Mesothelial cell of epicardium (in vitro differentiated cells): ENCODE results near the gene RASSF5. TPM values are rescaled to one million over a fixed set of nuclear protein-coding genes. Genes with fewer than 3 reads are reported as not detected.

Experiments
- DNase-seq, 2 experiments: peaks; one replicate each; pipeline ENCODE4 v3.0.0; 2021; ENCODE audit warnings: low spot score in 2 of 2; ENCODE audit not compliant: unreplicated experiment in 2 of 2
- H3K27ac Mint-ChIP-seq: 2 replicates; pipeline ENCODE4 v1.8.0; 2021; ENCODE audit warnings: mixed read lengths
- H3K27me3 Mint-ChIP-seq: 2 replicates; pipeline ENCODE4 v1.8.0; 2021; ENCODE audit warnings: low read depth, mixed read lengths
- H3K36me3 Mint-ChIP-seq: 2 replicates; pipeline ENCODE4 v1.8.0; 2021; ENCODE audit warnings: mixed read lengths
- H3K4me1 Mint-ChIP-seq: 2 replicates; pipeline ENCODE4 v1.8.0; 2021; ENCODE audit warnings: mixed read lengths
- H3K4me3 Mint-ChIP-seq: 2 replicates; pipeline ENCODE4 v1.8.0; 2021; ENCODE audit warnings: mild to moderate bottlenecking, moderate library complexity, mixed read lengths
- H3K9me3 Mint-ChIP-seq: 2 replicates; pipeline ENCODE4 v1.8.0; 2021; ENCODE audit warnings: mixed read lengths
- CTCF ChIP-seq: fragments of 200-600 bp; sonication (generic); IDR thresholded peaks from one replicate; pipeline ENCODE4 v1.5.0; 2021; ENCODE audit warnings: antibody characterized with exemption; ENCODE audit not compliant: unreplicated experiment
- total RNA-seq: library from RNA; stranded (reverse); gene quantifications from 3 replicates; pipeline ENCODE4 v1.2.1, GENCODE V29; 2021

The RASSF5 gene
- total RNA-seq, 1 donor from 2014 or later: 6.8 TPM

GRCh38 chr1:206498685-206499084 lies 8.6 kb upstream of the RASSF5 start:
- no peaks in the 10 kb centered on the region for H3K36me3 Mint-ChIP-seq
- no peak overlapping the region for H3K27ac Mint-ChIP-seq
- H3K4me3 Mint-ChIP-seq: no peak overlapping the region
- DNase-seq: no peak
- no peak for TF ChIP-seq CTCF
- peaks cover 28% of the 10 kb centered on the region for H3K4me1 Mint-ChIP-seq
- peaks cover 23% of the 10 kb centered on the region for H3K27me3 Mint-ChIP-seq
- no peaks in the 10 kb centered on the region for H3K9me3 Mint-ChIP-seq

- DNase-seq: no peak
- Mint-ChIP-seq H3K36me3 (no peaks in the 10 kb centered on the region), H3K27ac (no peak overlapping the region), H3K4me3 (no peak overlapping the region), H3K27me3 (peaks cover 37% of the 10 kb centered on the region), H3K9me3 (no peaks in the 10 kb centered on the region), H3K4me1 (peaks cover 31% of the 10 kb centered on the region)
- TF ChIP-seq CTCF: no peak
These were observed 7.3 kb upstream of the RASSF5 start for GRCh38 chr1:206500046-206500445.

- Mint-ChIP-seq H3K9me3 (no peaks in the 10 kb centered on the region), H3K36me3 (no peaks in the 10 kb centered on the region), H3K4me3 (no peak overlapping the region), H3K4me1 (peaks cover 22% of the 10 kb centered on the region), H3K27me3 (peaks cover 55% of the 10 kb centered on the region), H3K27ac (peak overlapping the region; percentile 85)
- no peak for DNase-seq
- TF ChIP-seq CTCF: no peak
These were observed 5.5 kb upstream of the RASSF5 start for GRCh38 chr1:206501881-206502280.

- no peak for TF ChIP-seq CTCF
- H3K4me1 Mint-ChIP-seq: peaks cover 22% of the 10 kb centered on the region
- no peak overlapping the region for H3K4me3 Mint-ChIP-seq
- no peak for DNase-seq
- no peak overlapping the region for H3K27ac Mint-ChIP-seq
- peaks cover 61% of the 10 kb centered on the region for H3K27me3 Mint-ChIP-seq
- no peaks in the 10 kb centered on the region for H3K9me3 Mint-ChIP-seq
- H3K36me3 Mint-ChIP-seq: no peaks in the 10 kb centered on the region
These were observed 4.9 kb upstream of the RASSF5 start for GRCh38 chr1:206502403-206502802.

- no peaks in the 10 kb centered on the region for H3K36me3 Mint-ChIP-seq
- no peak for TF ChIP-seq CTCF
- peaks cover 62% of the 10 kb centered on the region for H3K27me3 Mint-ChIP-seq
- H3K4me3 Mint-ChIP-seq: no peak overlapping the region
- H3K9me3 Mint-ChIP-seq: no peaks in the 10 kb centered on the region
- no peak overlapping the region for H3K27ac Mint-ChIP-seq
- no peak for DNase-seq
- H3K4me1 Mint-ChIP-seq: peaks cover 22% of the 10 kb centered on the region
These were observed 4.5 kb upstream of the RASSF5 start for GRCh38 chr1:206502812-206503211.

- Mint-ChIP-seq H3K4me3 (no peak overlapping the region), H3K36me3 (no peaks in the 10 kb centered on the region), H3K9me3 (no peaks in the 10 kb centered on the region), H3K4me1 (peaks cover 25% of the 10 kb centered on the region), H3K27ac (no peak overlapping the region), H3K27me3 (peaks cover 72% of the 10 kb centered on the region)
- DNase-seq: no peak
- TF ChIP-seq CTCF: no peak
These were observed 3.6 kb upstream of the RASSF5 start for GRCh38 chr1:206503591-206504362.
